NCI-H146 treated with DMSO at 0.1 percent for 48 hours (cell line): Measurements from ENCODE around the gene DCDC2C.

Experiments used
- DNase-seq: peaks from one replicate; lab custom pipeline; 2025; ENCODE audit not compliant: unreplicated experiment; lab: John Stamatoyannopoulos, UW

Gene DCDC2C

GRCh38 chr2:3708576-3708975 is 5.2 kb downstream of the DCDC2C start:
- DNase-seq: no peak

DNA sequence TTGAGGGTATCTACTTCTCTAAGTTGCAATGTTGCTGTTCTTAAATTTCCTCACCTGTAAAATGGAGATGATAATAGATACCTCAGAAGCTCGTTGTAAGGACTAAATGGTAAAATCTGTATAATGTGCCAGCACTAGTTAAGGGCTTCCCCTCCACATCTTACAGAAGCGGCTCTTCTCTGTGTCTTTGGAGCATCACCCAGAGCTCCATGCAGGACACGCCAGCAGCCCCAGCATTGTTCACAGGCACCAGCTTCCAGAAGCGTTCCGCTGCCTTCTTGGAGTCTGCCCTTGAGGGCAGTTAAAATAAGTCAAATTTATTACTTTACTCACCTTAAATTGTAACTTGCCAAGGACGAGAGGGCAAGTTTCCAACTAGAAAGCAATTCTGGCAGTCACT is 5.8 kb downstream of the DCDC2C start:
- no peak for DNase-seq

- DNase-seq: no peak
Measured at GRCh38 chr2:3712424-3712823, 9.0 kb downstream of the DCDC2C start.

- DNase-seq: no peak
Measured at GRCh38 chr2:3712831-3713503, 9.6 kb downstream of the DCDC2C start.

DNA sequence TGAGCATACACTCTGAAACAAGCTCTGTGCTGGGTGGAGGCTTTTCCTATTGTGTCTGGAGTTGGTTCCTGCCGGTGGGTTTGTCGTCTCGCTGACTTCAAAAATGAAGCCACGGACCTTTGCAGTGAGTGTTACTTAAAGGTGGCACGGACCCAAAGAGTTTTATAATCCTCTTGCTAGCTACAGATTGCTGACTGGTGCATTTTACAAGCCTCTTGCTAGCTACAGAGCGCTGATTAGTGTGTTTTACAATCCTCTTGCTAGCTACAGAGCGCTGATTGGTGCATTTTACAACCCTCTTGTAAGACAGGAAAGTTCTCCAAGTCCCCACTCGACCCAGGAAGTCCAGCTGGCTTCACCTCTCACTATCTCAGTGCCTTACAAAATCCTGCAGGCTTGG is 15.3 kb downstream of the DCDC2C start:
- DNase-seq: no peak

DNA sequence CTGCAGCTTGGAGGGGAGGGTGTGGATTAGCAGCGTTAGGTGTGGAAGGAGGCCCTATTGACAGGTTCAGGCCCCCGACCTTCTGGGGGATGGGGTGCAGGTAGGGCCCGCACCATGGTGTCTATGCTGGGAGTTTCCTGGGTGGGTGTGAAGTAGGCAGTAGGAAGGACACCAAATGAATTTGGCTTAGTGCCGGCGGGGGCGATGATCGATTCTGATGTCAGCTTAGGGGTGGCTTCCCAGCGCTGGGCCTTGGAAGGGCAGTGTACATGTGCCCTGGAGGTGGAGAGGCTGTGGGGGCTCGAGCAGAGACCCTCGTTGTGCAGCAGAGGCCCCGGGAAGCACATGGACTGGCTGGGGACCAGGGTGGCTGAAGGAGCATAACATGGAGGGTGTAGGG is 21.6 kb downstream of the DCDC2C start:
- DNase-seq: no peak

DNA sequence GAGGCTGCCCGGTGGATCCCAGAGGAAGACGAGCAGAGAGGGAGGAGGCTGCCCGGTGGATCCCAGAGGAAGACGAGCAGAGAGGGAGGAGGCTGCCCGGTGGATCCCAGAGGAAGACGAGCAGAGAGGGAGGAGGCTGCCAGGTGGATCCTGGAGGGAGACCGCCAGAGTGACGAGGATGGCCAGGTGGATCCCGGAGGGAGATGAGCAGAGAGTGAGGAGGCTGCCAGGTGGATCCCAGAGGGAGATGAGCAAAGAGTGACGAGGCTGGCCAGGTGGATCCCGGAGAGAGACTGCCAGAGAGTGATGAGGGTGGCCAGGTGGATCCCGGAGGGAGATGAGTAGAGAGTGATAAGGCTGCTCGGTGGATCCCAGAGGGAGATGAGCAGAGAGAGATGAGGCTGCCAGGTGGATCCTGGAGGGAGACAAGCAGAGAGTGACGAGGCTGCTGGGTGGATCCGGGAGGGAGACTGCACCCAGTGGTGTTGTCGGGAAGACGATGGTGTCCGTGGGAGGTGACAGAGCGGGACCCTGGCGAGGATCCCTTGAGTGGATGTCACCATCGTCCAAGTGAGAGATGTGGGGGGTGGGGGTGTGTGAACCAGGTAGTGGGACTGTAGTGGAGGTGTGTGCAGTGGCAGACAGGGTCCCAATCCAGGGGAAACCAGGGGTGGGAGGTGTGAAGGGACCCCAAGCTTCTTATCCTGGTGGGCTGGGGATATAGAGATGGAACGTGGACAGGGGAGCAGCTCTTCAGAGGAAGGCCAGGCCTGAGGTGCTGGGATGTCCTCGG is 22.3 kb downstream of the DCDC2C start:
- no peak for DNase-seq

- DNase-seq: no peak
Measured at GRCh38 chr2:3726511-3726910, 23.1 kb downstream of the DCDC2C start.

GRCh38 chr2:3727397-3728045 is 24.1 kb downstream of the DCDC2C start:
- no peak for DNase-seq

- peak; percentile 68 for DNase-seq
Measured at GRCh38 chr2:3728104-3729054, 25.0 kb downstream of the DCDC2C start.

GRCh38 chr2:3729055-3729448 is 25.7 kb downstream of the DCDC2C start:
- DNase-seq: no peak

GRCh38 chr2:3729786-3730185 is 26.4 kb downstream of the DCDC2C start:
- no peak for DNase-seq

- DNase-seq: no peak
Measured at GRCh38 chr2:3730646-3731045, 27.3 kb downstream of the DCDC2C start.

DNA sequence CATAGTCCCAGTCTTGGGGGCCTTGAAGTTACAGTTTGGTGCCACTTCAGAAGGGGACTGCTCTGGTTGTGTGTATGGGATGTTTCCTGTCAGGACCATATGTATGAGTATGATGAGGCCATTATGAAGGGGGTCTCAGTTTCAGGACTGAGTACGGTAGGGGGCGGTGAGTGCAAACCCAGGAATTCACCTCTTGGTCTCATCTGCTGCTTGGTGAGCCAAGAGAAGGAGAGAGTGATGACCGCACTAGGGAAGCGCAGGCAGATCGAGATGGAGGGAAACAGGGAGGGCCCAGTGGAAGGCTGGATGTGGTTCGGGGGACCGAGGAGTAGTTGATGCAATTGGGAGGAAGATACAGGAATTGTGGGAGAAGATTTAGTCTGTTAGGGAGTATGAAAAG is 28.5 kb downstream of the DCDC2C start:
- no peak for DNase-seq

GRCh38 chr2:3736112-3736511 is 32.7 kb downstream of the DCDC2C start:
- DNase-seq: no peak

GRCh38 chr2:3737128-3737527 is 33.8 kb downstream of the DCDC2C start:
- DNase-seq: no peak

- DNase-seq: no peak
Measured at GRCh38 chr2:3738454-3738853, 35.1 kb downstream of the DCDC2C start.

DNA sequence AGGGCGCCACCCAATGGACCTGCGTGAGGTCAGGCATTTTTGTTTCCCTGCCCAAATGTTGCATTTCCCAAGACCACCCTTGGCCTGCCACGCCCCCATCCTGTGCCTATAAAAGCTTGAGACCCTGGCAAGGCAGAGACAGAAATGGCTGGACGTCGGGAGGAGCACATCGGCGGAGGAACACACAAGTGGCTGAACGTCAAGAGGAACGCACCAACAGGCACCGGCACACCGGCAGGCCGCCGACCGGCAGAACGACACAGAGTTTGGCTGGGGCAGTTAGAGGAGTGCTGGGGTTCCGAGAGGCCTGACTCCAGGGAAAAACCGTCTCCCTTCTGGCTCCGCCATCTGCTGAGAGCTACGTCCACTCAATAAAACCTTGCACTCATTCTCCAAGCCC is 35.9 kb downstream of the DCDC2C start:
- no peak for DNase-seq

DNA sequence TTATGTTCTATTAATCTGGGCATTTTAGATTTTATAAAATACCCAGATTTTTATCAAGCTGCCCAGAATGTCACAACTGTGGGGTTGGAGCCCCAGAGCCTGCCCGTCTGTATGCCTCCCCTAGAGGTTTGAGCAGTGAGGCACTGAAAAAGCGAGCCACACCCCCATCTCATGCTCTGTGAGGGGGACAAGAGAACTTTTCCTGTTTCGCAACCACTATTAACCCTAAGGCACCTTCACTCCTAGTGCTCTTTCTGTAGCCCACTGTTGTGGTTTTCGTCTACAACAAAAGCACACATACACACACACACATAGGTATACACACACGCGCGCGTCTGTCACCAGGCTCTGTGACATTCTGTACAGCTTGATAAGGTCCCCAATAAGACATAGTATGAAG is 38.0 kb downstream of the DCDC2C start:
- no peak for DNase-seq

DNA sequence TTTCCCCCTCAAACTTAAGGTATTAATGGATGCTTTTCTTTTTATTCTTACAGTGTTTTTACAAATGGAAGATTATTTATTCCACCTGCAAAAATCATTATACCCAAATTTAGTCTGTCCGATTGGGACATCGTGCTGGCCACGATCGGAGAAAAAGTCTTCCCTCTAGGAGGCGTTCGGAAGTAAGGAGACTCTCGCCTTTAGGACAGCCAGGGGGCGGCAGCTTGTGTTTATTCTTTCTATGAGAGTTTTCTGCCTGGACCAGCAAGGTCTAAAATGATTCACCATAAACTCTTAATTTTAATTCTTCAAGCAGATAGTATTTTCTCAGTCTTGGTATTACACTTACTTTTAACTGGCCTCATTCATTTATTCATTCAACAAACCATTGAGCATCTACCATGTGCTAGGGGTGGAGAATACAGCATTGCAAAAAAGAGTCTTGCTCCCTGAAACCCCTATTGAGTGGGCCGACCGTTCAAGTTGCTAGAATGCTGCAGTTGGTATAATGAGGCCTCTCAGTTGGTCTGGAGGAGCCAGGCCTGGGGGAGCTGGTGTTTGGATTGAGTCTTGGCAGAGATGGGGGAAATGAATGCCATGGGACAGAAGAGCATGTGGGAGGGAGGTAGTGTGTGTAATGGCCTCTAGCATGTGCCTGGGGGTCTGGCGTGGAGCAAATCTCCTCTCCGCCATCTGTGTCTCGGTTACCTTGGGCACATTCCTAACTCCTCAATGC is 38.7 kb downstream of the DCDC2C start:
- DNase-seq: no peak
